Middle frontal gyrus (tissue), 1 donor: ENCODE measurements around the gene VAT1.
"Not testable (repeated sequence)": the region's sequence is repeated elsewhere in the genome, so short reads cannot be mapped to it uniquely, and the experiment has no call there.

ENCODE experiments used
- DNase-seq: peaks from one replicate; pipeline ENCODE4 v3.0.0-alpha.2; 2015; ENCODE audit warnings: low spot score; ENCODE audit errors: extremely low spot score

The VAT1 gene

GRCh38 chr17:43010667-43011308 lies 11.4 kb downstream of the VAT1 start:
- no peak for DNase-seq

DNA sequence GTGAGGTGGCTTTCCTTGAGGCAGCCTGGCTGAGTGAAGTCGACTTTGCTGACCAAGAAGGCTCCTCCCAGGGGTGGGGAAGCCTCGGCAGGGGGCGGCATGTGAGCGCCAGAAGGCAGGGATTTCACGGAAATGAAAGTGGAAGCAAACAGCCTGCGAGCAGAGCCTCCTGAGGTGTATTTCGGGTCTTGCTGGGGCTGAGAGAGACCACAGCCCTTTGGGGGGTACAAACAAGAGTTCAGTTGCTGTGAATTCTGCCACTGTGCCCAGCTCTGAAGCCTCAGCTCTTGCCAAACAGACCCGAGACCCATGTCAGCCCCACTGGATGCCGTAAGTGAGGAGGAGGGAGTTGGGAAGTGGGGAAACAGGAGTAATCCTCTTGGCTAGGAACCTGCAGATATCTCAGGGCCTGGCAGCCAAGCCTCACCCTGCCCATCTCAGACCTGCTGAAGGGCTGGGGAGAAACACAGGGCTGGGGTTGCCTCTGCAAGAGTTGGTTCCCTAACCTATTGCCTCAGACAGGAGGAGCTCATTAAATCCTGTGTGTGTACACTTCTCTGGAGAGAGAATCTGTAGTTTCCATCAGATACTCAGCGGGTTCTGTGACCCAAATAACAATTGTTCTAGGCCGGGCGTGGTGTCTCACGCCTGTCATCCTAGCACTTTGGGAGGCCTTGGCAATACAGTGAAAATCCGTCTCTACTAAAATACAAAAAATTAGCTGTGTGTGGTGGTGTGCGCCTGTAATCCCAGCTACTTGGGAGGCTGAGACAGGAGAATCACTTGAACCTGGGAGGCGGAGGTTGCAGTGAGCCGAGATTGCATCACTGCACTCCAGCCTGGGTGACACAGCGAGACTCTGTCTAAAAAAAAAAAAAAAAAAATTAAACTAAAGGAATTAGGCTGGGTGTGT lies 15.3 kb downstream of the VAT1 start, which contains the start of gene IFI35:
IFI35 (plus strand) TSS at position 146 of the 913 bp plus-strand sequence; CDS start at position 310, 164 bp downstream.
- DNase-seq = no peak

- no peak for DNase-seq
Measured at GRCh38 chr17:43003542-43004172, 18.5 kb downstream of the VAT1 start.

- DNase-seq = not testable (repeated sequence)
Measured at GRCh38 chr17:43000894-43001293, 21.3 kb downstream of the VAT1 start.

DNA sequence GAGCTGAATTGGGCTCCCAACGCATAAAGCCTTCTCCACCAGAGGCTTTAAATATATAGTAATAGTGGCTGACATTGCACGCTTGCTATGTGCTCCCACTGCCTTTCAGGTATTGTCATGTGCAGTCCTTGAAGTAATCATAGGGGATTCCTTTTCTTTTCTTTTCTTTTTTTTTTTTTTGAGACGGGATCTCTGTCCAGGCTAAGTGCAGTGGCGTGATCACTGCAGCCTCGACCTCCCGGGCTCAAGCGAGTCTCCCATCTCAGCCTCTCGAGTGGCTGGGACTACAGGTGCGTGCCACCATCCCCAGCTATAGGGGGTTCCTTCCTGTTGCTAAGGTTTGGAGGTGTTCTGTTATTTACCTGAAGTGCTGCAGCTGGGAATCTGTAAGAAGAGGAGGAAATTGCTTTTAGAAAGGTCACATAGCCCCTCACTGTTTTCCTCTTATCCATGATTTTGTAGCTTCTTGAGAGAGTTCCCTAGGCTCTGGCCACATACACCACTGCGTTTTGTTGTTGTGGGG lies 23.1 kb downstream of the VAT1 start:
- DNase-seq = no peak

- DNase-seq = peak; percentile 100
Measured at GRCh38 chr17:42997984-42998938, 23.9 kb downstream of the VAT1 start, which contains the start of gene RPL27. RPL27 (plus strand) TSS chr17:42998419; CDS start chr17:42998751, 332 bp downstream.

DNA sequence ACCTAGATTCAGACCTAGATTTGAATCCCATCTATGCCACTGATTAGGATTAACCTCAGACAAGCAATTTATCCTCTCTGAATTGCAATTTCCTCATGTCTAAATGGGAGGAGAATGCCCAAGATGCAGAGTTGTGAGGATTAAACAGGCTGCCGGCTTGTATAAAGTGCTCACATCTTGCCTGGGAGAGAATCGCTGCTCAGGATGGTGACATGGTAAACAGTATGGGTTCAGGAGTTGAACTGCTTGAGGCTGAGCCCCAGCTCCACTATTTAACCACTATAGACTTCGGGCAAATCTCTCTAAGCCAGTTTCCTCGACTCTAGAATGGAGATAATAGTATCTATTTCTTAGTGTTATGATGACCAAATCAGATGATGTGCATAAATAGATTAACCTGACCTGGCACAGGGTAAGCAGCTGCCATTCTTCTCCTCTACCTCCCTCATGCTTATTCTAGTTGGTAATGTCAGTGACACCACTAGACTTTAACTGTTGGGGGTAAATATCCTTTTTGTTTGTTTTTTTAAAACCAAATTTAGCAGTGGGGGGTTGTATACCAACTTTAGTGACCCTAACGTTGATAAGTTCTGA lies 24.7 kb downstream of the VAT1 start:
- DNase-seq = no peak

DNA sequence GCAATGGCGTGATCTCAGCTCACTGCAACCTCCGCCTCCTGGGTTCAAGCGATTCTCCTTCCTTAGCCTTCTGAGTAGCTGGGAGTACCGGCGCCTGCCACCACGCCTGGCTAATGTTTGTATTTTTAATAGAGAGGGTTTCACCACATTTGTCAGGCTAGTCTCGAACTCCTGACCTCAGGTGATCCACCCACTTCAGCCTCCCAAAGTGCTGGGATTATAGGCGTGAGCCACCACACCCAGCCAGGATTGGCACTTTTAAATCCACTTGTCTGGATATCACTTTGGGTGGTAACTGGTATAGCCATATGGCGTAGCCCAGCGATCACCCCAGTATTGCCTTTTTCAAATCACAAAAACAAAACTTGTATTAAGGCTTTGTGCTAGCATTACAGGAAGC lies 28.3 kb downstream of the VAT1 start:
- not testable (repeated sequence) for DNase-seq

- no peak for DNase-seq
Measured at GRCh38 chr17:42992872-42993271, 29.3 kb downstream of the VAT1 start.

- no peak for DNase-seq
Measured at GRCh38 chr17:42991471-42991870, 30.7 kb downstream of the VAT1 start.

DNA sequence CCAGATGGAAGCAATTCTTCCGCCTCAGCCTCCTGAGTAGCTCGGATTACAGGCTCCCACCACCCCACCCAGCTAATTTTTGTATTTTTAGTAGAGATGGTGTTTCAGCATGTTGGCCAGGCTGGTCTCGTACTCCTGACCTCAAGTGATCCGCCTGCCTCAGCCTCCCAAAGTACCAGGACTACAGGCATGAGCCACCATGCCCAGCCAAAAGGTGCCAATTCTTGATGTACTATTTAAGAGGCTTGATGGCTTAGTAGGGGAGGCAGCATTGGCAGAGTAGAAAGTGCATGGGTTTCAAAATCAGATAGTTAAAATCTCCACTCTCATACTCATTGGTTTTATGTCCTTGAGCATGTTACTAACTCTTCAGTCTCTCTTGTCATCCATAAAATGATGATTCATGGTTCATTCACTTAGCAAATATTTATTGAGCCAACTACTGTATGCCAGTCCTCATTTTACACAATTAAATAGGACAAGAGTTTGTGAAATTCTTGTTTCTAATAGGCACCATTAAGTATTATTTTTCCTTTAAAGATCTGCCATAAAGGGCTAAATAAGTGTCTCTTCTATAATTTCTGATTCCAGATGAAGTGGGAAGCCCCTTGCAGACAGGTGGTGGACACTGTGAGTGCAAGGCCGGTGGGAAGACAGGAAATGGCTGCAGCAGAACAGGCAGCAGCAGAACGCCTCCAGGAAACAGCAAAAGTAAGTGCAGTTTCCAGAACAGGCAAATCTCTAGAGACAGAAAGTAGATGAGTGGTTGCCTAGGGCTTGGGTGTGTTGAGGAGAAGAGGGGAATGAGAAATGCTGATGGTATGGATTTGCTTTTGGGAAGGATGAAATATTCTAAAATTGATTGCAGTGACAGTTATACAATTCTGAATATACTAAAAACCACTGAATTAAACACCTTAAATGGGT lies 32.2 kb downstream of the VAT1 start:
- DNase-seq = no peak

DNA sequence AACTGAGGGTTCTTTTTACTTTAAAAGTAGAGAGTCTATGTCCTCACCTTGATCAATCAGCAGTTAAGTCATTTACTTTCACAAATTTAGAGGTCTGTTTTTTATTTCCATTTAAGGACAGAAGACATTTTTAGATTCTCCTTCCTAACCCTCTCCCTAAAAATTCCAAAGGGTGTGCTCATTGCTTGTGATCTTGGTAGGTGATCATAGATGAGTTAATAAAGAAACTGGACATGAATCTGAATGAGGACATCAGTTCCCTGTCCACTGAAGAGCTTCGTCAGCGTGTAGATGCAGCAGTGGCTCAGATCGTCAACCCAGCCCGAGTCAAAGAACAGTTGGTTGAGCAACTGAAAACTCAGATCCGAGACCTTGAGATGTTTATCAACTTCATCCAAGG lies 33.0 kb downstream of the VAT1 start:
- no peak for DNase-seq

GRCh38 chr17:42985225-42985624 lies 37.0 kb downstream of the VAT1 start:
- DNase-seq = no peak

DNA sequence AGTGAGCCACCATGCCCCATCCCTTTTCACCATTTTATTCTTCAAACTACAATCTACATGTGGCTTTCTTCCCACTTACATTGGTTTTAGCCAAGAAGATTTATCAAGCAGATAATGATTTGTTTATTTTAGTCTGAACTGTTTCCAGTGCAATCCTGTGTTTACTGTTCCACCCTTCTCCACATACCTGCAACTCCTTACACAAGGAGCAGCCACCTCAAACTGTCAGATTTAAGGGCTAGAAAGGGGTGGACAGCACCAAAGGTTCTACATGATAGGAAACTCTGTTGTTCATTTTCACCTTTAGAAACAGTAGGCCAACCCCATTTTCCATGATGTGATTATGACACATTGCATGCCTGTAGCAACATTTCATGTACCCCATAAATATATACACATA lies 39.9 kb downstream of the VAT1 start:
- DNase-seq = no peak

- DNase-seq = no peak
Measured at GRCh38 chr17:42980766-42981397, 41.3 kb downstream of the VAT1 start.

- peak; percentile 84 for DNase-seq
Measured at GRCh38 chr17:42980274-42980765, 41.9 kb downstream of the VAT1 start, which contains the start of gene RUNDC1. RUNDC1 (plus strand) TSS chr17:42980565; CDS start chr17:42980577, 12 bp downstream.

DNA sequence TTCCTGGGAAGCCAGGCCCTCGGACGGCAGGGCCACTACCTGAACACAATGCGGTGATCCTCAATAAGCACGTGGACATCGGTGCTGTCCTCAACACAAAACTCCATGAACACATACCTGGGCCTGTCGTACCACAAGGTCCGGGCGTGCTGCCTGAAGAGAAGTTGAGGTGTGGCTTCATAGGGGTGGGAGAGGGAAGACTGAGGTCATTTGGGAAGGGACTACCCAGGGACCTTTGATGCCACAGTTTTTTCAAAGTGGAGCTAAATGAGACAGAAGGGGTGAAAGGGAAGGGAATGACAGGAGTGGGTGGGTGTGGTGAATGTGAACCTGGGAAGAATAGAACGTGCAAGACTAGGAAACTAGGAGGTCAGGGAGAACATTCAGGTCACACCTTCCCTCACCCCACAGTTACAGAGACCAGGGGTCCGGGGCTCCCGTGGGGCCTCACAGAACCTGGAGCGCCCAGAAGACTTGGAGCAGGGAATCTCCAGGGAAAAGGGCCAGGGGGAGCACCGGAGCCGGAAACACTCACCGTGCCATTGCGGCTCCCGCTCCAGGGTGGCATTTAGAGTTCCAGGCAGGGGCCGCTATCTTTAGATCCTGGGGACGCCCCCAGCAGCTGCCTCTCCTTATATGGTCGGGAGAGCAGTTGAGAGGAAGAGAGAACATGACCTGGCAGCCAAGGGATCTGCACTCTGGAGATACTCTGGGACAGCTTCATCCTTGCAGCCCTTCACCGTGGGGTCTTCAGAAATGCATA lies 42.5 kb downstream of the VAT1 start, which contains the start of gene PTGES3L:
PTGES3L (minus strand) TSS at position 570 of the 763 bp plus-strand sequence; CDS start at position 543, 27 bp downstream.
- DNase-seq = no peak
